Activated CD4-positive, alpha-beta T cell treated with anti-CD3 and anti-CD28 coated beads for 1 hour (primary cell): ENCODE measurements around the gene SYT8.
"Not testable (repeated sequence)": the region's sequence is repeated elsewhere in the genome, so short reads cannot be mapped to it uniquely, and the experiment has no call there.

Experiments
- DNase-seq: peaks from one replicate; pipeline ENCODE4 v3.0.0-alpha.2; 2020

SYT8 gene, protein sequence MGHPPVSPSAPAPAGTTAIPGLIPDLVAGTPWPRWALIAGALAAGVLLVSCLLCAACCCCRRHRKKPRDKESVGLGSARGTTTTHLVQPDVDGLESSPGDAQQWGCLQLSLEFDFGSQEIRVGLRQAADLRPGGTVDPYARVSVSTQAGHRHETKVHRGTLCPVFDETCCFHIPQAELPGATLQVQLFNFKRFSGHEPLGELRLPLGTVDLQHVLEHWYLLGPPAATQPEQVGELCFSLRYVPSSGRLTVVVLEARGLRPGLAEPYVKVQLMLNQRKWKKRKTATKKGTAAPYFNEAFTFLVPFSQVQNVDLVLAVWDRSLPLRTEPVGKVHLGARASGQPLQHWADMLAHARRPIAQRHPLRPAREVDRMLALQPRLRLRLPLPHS

DNA sequence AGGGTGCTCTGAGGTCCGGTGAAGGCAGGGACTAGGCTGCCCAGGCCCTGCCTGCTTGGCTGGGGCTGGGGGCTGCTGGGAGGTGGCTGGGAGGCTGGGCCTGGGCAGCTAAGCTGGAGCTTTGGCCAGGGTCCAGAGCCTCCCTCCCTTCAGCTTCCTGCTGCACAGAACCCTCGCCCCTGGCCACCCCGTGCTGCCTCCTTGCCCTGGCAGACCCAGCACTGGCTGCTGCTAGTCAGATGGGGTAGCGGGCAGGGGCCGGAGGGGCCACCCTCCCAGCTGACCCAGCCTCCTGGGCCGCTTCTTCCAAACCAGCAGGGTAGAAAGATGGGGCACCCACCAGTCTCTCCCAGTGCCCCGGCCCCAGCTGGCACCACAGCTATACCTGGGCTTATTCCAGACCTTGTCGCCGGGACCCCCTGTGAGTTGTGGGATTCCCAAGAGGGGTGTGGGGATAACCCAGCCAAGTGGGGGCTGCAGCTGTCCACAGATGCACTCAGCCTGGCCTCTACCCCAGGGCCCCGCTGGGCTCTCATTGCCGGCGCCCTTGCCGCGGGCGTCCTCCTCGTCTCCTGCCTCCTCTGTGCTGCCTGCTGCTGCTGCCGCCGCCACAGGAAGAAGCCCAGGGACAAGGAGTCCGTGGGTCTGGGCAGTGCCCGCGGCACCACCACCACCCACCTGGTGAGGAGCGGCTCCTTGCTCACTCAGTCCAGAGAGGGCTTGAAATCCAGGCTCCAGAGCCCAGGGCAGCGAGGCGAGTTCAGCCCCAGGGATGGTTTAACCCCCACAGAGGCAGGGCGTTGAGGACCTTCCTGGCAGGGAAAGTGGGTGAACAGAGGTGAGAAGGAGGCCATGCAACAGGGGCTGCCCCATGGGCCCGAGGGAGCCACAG, at the start of gene SYT8:
SYT8 (plus strand) TSS at position 212 of the 892 bp plus-strand sequence; CDS start at position 328, 116 bp downstream.
- no peak for DNase-seq

DNA sequence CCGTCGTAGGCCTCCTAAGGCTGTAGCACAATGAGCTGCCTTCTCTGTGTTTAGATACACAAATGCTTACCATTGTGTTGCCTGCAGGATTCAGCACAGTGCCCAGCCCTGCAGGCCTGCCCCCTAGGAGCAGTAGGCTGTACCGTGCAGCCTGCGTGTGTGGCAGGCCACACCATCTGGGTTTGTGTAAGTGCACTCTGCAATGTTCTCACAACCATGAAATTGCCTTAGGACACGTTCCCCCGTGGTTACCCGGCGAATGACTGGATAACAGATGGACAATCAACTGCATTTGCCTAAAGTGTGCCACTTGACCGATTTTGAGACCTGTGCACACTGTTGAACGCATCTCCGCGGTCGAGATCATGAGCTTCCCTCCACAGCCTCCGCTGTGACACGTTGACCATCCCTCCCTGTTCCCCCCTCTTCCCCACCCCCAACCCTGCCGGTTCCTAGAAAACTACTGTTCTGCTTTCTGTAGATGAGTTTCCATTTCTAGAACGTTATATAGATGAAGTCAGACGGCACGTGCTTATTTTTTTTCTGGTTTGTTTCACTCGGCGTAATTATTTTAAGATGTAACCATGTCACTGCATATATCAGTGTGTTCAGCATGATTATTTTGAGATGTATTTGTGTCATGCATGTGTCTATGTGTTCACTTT, 48.9 kb upstream of the SYT8 start:
- no peak for DNase-seq

DNA sequence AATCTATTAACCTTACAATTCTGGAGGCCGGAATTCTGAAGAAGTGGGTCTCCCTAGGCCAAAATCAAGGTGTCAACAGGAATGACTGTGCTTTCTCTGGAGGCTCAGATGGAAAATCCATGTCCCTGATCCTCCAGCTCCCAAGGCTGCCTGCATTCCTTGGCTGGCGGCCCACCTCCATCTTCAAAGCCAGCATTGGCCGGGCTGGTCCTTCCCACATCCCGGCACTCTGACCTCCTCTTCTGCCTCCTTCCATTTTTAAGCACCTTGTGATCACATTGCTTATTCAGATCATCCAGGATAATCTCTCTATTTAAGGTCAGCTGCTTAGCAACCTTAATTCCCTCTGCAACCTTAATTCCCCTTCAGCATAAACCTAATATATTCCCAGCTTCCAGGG, 48.3 kb upstream of the SYT8 start:
- DNase-seq = no peak

DNA sequence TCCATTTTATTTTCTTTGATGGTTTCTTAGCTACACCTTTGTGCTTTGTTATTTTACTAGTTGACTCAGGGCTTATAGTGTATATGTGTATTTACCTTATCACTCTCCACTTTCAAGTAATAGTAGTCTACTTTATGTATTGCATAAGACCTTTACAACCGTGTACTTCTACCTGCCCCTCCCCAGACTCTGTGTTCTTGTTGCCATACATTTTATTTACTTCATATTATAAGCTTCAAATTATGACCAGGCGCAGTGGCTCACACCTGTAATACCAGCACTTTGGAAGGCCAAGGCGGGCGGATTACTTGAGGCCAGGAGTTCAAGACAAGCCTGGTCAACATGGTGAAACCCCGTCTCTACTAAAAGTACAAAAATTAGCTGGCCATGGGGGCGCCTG, 42.9 kb upstream of the SYT8 start:
- no peak for DNase-seq

DNA sequence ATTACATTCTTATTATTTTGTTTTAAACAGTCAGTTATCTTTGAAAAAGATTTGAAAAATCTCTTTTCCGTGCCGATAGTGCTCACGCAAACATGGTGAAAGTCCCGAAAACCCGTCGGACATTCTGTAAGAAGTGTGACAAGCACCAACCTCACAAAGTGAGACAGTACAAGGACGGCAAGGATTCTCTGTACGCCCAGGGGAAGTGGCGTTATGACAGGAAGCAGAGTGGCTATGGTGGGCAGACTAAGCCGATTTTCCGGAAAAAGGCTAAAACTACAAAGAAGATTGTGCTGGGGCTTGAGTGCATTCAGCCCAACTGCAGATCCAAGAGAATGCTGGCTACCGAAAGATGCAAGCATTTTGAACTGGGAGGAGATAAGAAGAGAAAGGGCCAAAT, 42.3 kb upstream of the SYT8 start:
- no peak for DNase-seq

DNA sequence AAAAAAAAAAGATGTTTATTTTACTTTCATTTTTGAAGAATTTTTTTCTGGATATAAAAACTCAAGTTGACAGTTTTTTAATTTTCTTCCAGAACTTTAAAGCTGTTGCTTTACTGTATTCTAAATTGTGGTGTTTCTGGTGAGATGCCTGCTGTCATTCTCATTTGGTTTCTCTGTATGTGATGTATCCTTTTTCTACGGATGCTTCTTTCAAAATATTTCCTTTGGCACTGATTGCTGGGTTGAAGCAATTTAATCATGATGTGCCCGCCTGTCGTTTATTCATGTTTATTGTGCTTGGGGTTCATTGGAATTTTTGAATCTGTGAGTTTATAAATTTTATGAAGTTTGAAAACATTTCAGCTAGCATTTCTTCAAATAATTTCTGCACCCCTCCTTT, 41.7 kb upstream of the SYT8 start:
- DNase-seq = no peak

DNA sequence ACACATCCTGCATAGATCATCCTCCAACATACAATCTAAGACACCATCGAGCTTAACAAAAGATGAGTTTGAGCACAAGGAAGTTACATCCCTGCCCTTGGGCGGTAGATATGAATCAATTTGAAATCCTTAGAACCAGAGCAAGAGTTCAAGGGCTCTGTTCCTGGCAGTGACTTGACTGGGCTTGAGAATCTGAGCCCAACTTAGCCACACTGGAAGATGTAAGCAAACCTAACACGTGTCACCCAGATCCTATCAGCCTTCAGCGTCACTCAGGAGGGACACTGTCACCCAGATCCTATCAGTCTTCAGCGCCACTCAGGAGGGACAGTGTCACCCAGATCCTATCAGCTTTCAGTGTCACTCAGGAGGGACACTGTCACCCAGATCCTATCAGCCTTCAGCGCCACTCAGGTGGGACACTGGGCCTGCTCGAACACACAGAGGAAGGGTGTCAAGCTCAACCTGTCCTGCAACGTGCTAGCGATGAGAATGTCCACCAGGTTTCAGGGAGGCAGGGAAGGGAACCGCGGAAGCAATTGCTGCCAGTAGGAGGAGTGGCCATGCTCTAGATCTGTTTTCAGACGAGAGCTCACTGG, 38.3 kb upstream of the SYT8 start:
- no peak for DNase-seq

DNA sequence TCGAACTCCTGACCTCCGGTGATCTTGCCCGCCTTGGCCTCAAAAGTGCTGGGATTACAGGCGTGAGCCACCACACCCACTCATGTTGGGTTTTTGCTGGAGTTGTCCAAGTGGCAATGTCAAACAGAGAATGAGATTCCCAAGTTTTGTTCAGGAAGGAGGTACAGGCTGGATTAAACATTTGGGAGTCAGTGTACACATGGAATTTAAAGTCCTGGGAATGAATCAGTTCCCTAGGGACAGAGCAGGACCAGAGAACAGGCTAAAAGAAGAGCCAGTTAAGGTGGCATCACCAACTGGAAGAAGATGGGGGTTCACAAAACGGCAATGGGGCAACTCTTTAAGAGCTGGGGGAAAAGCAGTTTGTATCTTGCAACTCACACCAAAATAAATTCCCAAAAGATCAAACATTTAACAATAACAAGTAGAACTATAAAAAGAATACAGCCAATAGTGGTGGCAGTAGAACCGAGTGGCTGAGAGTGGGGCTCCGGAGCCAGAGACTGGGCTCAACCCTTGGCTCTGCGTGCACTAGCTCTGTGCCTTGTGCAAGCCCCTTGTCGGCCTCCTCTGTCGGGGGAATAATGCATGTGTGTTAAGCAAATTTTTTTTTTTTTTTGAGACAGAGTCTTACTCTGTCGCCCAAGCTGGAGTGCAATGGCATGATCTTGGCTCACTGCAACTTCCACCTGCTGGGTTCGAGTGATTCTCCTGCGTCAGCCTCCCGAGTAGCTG, 37.2 kb upstream of the SYT8 start:
- DNase-seq = no peak

DNA sequence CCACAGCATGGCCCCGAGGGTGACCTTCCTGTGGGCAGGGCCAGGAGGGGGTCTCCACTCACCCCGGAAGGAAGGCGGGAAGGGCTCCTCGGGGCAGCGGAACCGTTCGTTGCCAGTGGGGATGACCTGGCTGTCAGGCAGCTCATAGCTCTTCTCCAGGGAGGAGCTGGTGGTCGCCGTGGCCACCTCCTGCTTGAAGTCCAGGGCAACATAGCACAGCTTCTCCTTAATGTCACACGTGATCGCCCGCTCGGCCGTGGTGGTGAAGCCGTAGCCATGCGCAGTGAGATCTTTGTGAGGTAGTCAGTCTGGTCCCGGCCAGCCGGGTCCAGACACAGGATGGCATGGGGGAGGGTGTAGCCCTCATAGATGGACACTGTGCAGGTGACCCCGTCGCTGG, 31.5 kb upstream of the SYT8 start:
- DNase-seq = no peak

DNA sequence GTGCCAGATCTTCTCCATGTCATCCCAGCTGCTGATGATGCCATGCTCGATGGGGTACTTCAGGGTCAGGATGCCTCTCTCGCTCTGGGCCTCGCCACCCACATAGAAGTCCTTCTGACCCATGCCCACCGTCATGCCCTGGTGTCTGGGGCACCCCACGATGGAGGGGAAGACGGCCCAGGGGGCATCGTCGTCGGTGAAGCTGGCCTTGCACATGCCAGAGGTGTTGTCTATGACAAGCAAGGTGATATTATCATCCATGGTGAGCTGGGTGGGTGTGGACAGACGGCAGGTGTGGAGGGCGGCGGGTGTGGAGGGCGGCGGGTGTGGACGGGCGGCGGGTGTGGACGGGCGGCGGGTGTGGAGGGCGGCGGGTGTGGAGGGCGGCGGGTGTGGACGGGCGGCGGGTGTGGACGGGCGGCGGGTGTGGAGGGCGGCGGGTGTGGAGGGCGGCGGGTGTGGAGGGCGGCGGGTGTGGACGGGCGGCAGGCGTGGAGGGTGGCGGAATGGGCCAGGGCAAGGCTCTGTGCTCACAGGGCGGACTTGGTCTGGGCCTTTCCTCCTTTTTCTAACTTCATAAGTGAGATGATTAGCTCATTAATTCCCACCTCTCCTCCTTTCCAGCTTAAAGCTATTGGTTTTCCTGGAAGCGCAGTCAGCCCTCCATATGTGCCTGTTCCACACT, 30.8 kb upstream of the SYT8 start:
- not testable (repeated sequence) for DNase-seq

DNA sequence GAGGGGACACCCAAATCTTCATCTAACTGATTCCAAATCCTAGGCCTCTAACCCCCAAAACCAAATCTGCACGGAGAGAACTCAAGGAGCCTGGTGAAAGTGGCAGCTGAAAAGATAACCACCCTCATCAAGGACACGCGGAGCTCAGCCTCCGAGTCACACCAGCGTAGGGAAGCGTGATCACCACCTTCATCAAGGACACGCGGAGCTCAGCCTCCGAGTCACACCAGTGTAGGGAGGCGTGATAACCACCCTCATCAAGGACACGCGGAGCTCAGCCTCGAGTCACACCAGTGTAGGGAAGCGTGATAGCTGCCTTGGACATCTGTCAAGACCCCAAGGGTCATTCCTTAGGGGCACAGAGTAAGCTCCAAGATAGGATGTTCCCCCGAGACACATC, 29.3 kb upstream of the SYT8 start:
- DNase-seq = no peak

DNA sequence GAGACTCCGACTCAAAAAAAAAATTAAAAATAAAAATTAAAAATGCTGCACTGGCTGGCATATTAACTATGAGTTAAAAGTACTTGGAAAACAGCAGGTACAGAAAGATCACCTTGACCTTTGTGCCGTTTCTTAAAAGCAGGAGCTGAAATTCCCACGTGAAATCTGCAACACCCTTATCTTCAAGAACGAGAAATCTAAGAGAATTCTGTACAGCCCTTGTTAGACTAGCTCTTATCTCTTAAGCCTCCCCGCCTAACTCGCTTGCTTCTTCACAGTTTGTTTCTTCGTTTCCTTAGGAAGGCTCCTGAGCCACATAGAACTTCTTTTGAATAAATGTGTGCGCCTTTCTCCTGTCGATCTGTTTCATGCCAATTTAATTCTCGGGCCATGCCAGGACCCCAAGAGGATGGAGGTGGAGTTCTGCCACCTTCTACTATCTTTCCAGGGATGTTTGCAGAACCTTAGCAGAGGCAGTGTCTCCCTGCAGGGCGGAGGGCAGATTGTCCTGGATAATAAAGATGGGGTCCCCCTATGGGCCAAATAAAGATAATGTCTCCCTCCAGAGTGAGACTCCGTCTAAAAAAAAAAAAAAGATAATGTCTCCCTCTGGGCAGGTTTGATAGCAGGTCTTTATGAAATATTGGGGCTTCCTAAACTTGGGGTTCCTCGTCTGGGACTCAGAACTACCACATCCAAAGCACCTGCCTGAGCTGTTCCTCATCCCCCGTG, 27.4 kb upstream of the SYT8 start:
- no peak for DNase-seq

DNA sequence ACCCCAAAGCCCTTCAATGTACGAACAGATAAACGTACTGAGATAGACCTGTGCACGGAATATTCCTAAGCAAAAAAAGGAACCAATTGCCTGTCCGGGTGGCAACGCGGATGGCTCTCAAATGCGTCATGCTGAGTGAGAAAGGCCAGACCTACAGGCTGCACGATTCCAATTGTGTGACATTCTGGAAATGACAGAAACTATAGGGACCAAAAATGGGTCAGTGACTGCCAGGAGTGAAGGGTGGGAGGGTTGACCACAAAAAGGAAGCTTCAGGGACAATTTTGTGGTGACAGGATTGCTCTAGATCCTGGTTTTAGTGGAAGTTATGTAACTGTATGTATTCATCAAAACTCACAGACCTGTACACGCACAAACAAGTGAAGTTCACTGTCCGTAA, 24.0 kb upstream of the SYT8 start:
- DNase-seq = no peak

DNA sequence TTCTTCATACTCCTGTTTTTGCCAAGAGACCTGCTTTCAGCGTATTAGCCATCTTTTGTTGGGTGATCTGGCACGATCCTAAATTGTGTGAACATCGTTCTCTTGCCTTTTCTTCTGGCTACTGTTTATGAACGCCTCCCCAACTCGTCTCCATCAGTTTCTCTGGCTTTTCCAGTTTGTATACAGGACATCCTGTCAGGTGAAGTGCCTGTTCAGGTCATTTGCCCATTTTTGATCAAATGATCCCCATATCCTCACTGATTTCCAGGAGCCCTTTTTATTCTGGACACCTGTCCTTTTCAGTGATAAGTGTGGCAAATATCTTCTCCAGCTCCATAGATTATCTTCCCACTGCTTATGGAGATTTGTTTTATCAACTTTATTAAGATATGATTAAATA, 22.5 kb upstream of the SYT8 start:
- no peak for DNase-seq

DNA sequence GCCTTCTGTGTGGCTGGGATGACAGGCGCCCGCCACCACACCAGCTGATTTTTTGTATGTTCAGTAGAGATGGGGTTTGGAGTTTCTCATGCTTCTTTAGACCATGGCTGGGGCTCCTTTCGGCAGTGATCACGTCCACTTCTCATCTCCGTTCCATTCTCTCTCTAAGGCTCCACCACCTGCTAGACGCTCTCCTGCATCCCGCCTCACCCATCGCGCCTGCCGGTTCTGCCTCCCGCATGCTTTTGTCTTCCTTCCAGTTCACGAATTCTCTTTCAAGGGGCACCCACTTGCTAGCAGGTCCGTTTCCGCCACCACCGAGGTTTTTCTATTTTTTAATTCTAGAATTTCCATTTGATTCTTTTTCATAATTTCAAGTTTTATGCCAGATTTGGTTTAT, 22.0 kb upstream of the SYT8 start:
- no peak for DNase-seq

DNA sequence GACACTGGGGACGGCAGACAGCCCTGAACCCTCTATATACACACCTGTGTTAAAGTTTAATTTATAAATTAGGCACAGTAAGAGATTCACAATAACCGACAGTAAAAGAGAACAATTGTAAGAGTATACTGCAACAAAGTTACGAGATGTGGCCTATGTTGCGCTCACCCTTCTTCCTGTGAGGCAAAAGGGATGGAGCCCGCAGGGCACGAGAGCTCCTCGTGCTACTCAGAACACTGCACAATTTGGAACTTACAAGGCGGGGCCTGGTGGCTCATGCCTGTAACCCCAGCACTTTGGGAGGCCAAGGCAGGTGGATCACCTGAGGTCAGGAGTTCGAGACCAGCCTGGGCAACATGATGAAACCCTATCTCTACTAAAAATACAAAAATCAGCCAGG, 21.4 kb upstream of the SYT8 start:
- DNase-seq = not testable (repeated sequence)

DNA sequence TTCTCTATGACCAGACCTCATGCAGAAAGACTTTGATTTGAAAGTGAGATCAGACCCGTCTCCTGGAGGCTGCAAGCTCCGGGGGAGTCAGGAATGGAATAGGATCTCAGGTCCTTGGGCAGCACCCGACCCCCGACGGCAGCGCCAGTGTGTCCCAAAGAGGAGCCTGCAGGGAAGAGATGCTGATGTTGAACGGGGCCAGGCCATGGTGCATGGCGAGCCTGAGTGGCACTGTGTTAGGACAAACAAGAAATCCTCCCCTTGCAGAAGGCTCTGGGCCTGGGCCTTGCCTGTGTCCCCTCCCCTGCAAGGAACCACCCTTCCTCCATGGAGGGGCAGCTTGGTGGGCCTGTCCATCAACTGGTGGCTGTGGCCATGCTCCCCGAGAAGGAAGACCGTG, 20.1 kb upstream of the SYT8 start:
- DNase-seq = no peak

DNA sequence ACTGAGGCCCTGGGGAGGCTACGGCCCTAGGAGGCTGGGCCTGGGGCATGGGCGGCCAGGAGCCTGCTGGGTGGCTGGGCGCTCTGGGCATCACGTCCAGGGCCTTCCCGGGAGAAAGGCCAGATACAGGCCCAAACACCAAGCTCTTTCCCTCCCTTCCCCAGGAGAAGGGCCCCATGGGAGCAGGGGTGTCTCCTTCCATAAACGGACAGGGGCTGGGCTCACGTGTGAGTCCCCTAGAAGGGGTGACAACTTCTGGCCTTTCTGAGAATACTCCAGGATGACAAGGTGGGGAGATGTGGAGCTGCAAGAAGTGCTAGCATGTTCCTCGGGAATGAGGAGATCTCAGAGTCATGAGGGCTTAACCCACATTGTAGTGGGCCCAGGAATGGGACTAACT, 19.5 kb upstream of the SYT8 start:
- no peak for DNase-seq

DNA sequence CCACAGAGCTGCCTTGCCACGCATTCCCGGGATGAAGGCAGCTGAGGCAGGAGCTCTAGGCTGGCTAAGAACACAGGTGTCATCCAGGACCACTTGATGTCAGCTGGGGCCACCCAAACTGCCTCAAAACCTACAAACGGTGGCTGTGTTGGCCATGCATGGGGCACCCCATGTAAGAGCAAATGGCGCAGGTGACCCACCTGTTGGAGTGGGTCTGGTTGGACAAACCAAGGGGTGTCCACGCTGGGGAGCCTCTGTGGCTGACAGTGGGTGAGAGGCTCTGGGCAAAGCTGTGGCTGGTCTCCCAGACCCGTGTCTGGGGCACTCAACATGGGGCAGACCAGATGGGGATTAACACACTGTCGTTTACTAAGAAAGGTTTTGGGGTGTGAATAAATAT, 19.0 kb upstream of the SYT8 start:
- DNase-seq = no peak

DNA sequence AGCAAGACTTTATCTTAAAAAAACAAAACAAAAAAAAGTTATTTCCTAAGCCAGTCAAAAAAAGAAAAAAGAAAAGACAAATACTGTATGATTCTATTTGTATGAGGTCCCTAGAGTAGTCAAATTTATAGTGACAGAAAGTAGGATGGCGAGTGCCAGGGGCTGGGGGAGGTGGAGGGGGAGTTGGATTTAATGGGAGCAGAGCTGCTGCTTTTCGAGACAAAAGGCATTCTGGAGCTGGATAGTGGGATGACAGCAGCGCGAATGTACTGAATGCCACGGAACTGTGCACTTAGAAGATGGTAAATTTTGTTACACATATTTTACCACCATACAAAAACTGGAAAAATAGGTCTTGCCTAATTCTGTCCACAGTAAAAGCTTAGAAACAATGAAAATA, 17.8 kb upstream of the SYT8 start:
- DNase-seq = no peak

DNA sequence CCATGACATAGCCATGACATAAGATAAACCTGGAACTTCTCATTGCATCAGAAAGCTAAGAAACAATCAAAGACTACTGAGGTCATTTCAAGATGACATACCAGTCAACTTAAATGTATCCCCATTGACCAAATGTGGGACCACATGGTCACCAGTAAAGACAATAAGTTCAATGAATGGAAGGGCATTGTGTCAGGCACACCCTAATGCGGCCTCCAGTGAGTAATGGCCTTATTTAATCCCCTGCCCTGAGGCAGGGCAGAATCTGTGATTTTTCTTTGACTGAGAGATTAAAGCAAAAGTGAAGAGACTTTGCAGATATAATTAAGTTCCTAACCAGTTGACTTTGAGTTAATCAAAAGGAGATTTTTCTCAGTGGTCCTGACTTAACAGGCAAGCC, 17.3 kb upstream of the SYT8 start:
- DNase-seq = no peak
